ENCODE data around the gene ANO9.

DNA sequence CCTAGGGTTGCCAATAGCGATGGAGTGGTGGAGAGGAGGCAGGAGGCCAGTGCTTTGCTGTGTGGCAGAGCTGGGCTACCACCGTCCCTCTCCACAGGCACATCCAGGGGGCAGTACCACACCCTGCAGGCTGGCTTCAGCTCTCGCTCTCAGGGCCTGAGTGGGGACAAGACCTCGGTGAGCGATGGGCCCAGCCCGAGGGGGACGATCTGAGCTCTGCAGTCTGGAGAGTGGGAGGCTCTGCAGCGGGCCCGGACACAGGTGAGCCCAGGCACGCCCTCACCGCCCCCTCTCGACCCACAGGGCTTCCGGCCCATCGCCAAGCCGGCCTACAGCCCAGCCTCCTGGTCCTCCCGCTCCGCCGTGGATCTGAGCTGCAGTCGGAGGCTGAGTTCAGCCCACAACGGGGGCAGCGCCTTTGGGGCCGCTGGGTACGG lies 45.3 kb downstream of the ANO9 start:
- TF ChIP-seq CTCF (IDR thresholded peaks at IDR 0.05) (no peak), POLR2AphosphoS5 (IDR thresholded peaks at IDR 0.05) (no peak)

Measured in esophagus muscularis mucosa (tissue), 3 donors.